GM12878 (cell line): ENCODE results near the gene PCDH1. TPM values are rescaled to one million over a fixed set of nuclear protein-coding genes. Genes with fewer than 3 reads are reported as not detected.

ENCODE experiments used
- ATAC-seq: fragments of 200-7000 bp; cut with Tn5 transposase; 3 replicates; pipeline ENCODE4 v1.9.1; 2020; ENCODE audit warnings: mild to moderate bottlenecking, moderate library complexity
- BruUV-seq: library from RNA; stranded (reverse); fragments of 400-500 nt; replicated peaks from 2 replicates; lab custom pipeline; 2021; lab: Mats Ljungman, UMichigan
- CTCF ChIA-PET: fragments of 300-600 bp; sonication (Branson Sonifier 250); formaldehyde crosslinking; extraction: SDS; loops from one replicate; lab custom pipeline; 2021; ENCODE audit warnings: inconsistent platforms; lab: Yijun Ruan, JAX
- POLR2A ChIA-PET: fragments of 350-600 bp; formaldehyde crosslinking; extraction: SDS; loops from one replicate; lab custom pipeline; 2021; ENCODE audit warnings: inconsistent platforms; lab: Charles Lee
- RAD21 ChIA-PET: fragments of 300-600 bp; sonication (Branson Sonifier 250); formaldehyde crosslinking; loops from one replicate; lab custom pipeline; 2023; ENCODE audit warnings: antibody characterized with exemption; ENCODE audit not compliant: unreplicated experiment; lab: Charles Lee
- SMC1A ChIA-PET: fragments of 300-600 bp; sonication (Branson Sonifier 250); formaldehyde crosslinking; loops from one replicate; lab custom pipeline; 2023; ENCODE audit not compliant: unreplicated experiment, uncharacterized antibody; lab: Charles Lee
- DNase-seq: peaks from one replicate; pipeline ENCODE4 v3.0.0-alpha.2; 2011; ENCODE audit warnings: low read depth, low spot score
- FAIRE-seq: peaks from 3 replicates; lab custom pipeline; 2011; peaks lifted over from hg19 to GRCh38; lab: Jason Lieb, UNC
- H2AFZ ChIP-seq: 2 replicates; pipeline ENCODE4 v1.6.0; 2011; ENCODE audit warnings: low read depth, low read length, control low read depth; ENCODE audit not compliant: control insufficient read depth
- H3K27ac ChIP-seq: 2 replicates; pipeline ENCODE4 v1.5.1; 2011; ENCODE audit warnings: control low read depth; ENCODE audit not compliant: control insufficient read depth, insufficient read depth
- H3K27me3 ChIP-seq, 2 experiments: replicated peaks in 1 of 2; 2 replicates each; pipeline versions ENCODE4 v1.6.0 to v1.6.1; 2011; ENCODE audit warnings: low read length in 1 of 2; ENCODE audit not compliant: control insufficient read depth in 2 of 2, insufficient read depth in 2 of 2
- H3K36me3 ChIP-seq, 2 experiments: 2 replicates each; pipeline ENCODE4 v1.5.1; 2011; ENCODE audit warnings: low read length in 1 of 2; ENCODE audit not compliant: control insufficient read depth in 2 of 2, insufficient read depth in 2 of 2
- H3K4me1 ChIP-seq: 2 replicates; pipeline ENCODE4 v1.6.1; 2011; ENCODE audit warnings: mild to moderate bottlenecking, low read length, moderate library complexity, mixed read lengths; ENCODE audit not compliant: control insufficient read depth, insufficient read depth
- H3K4me2 ChIP-seq: 2 replicates; pipeline ENCODE4 v1.6.0; 2011; ENCODE audit warnings: control low read depth; ENCODE audit not compliant: control insufficient read depth, insufficient read depth
- H3K4me3 ChIP-seq: fragments of 200-600 bp; sonication (generic); 2 replicates; pipeline ENCODE4 v1.5.1; 2016
- H3K79me2 ChIP-seq: 2 replicates; pipeline ENCODE4 v1.6.0; 2011; ENCODE audit warnings: low read length; ENCODE audit not compliant: control insufficient read depth, insufficient read depth
- H3K9ac ChIP-seq: 2 replicates; pipeline ENCODE4 v1.8.0; 2011; ENCODE audit warnings: low read length, control low read depth, mixed read lengths; ENCODE audit not compliant: control insufficient read depth, insufficient read depth
- H3K9me3 ChIP-seq: replicated peaks from 3 replicates; pipeline ENCODE4 v1.5.1; 2011; ENCODE audit warnings: mild to moderate bottlenecking, low read length; ENCODE audit not compliant: control insufficient read depth, insufficient read depth
- H4K20me1 ChIP-seq: 2 replicates; pipeline ENCODE4 v1.6.0; 2011; ENCODE audit not compliant: control insufficient read depth, insufficient read depth
- BACH1 ChIP-seq: fragments of 450-650 bp; IDR thresholded peaks from 2 replicates; pipeline ENCODE4 v1.6.1; 2017; ENCODE audit warnings: mild to moderate bottlenecking, borderline replicate concordance
- CEBPZ ChIP-seq: fragments of 150-350 bp; IDR thresholded peaks from 2 replicates; pipeline ENCODE4 v1.6.1; 2016; ENCODE audit warnings: low read depth, low read length
- HDGF ChIP-seq: fragments of 450-650 bp; IDR thresholded peaks from 2 replicates; pipeline ENCODE4 v1.6.1; 2016; ENCODE audit warnings: antibody characterized with exemption
- HSF1 ChIP-seq: fragments of 150-350 bp; IDR thresholded peaks from 2 replicates; pipeline ENCODE4 v1.6.1; 2014; ENCODE audit warnings: mild to moderate bottlenecking, low read depth, low read length
- PRDM15 ChIP-seq: fragments of 450-650 bp; formaldehyde crosslinking; IDR thresholded peaks from 2 replicates; pipeline ENCODE4 v1.4.0; 2020; ENCODE audit warnings: mild to moderate bottlenecking, moderate library complexity
- RELB ChIP-seq: fragments of 450-650 bp; IDR thresholded peaks from 2 replicates; pipeline ENCODE4 v1.6.1; 2017; ENCODE audit warnings: low read depth, mild to moderate bottlenecking, moderate library complexity
- YBX1 ChIP-seq: fragments of 450-650 bp; IDR thresholded peaks from 2 replicates; pipeline ENCODE4 v1.6.1; 2016; ENCODE audit warnings: antibody characterized with exemption
- WGBS: methylation state at CpG from one replicate; pipeline ENCODE4 v1.1.6; 2016; ENCODE audit warnings: low lambda C conversion rate; ENCODE audit not compliant: insufficient replicate concordance, insufficient coverage; ENCODE audit errors: missing lambda C conversion rate; 5-methylcytosine and 5-hydroxymethylcytosine counted together
- in situ Hi-C: fragments of 300-500 bp; cut with MboI; formaldehyde crosslinking; loops from 9 replicates; pipeline ENCODE4 v1.14.3; 2018; ENCODE audit warnings: mixed read lengths
- intact Hi-C: fragments of 100-400 bp; cut with micrococcal nuclease; formaldehyde crosslinking; loops from one replicate; pipeline ENCODE4 v1.14.2; 2022; ENCODE audit not compliant: unreplicated experiment
- polyA plus RNA-seq, 11 experiments: library from polyadenylated mRNA; depleted of rRNA in 4 of 11; unstranded in 6 of 11; stranded (reverse) in 5 of 11; fragments of >200 nt; fragmentation: Nextera tagmentation in 4 of 11; fragmentation: Illumina TruSeq in 1 of 11; extraction: Ambion mirVana in 4 of 11; extraction: Trizol in 1 of 11; gene quantifications; 1 replicate in 1 of 11; 2 replicates in 10 of 11; pipeline versions ENCODE4 v1.2.1 to v1.2.3, GENCODE V29; 2011 to 2016; ENCODE audit warnings: inconsistent platforms in 2 of 11, missing spikeins in 2 of 11, low read depth in 1 of 11
- total RNA-seq, 4 experiments: library from RNA; depleted of rRNA in 3 of 4; stranded (reverse); fragments of >200 nt in 3 of 4; fragmentation: Illumina TruSeq in 1 of 4; extraction: Trizol in 1 of 4; gene quantifications; 2 replicates each; pipeline versions ENCODE4 v1.2.1 to v1.2.3, GENCODE V29; 2013 to 2021

PCDH1 gene
- total and polyA plus RNA-seq, 10 of the 15 experiments (the other 5 are each of a cell fraction or from before 2014, with no cell fraction given), result 0.07 to 0.36 (median 0.16) TPM; not detected in 7

GRCh38 chr5:141866096-141866495 lies 12.1 kb downstream of the PCDH1 start:
- no peaks in the 10 kb centered on the region for H3K79me2 ChIP-seq
- SMC1A ChIA-PET, result no interaction called here
- 55% methylated on average over 13 of the region's 13 CpGs for WGBS
- ATAC-seq, result no peak
- POLR2A ChIA-PET, result no interaction called here
- DNase-seq, result no peak
- no peak overlapping the region for H3K27ac ChIP-seq
- no peak overlapping the region for H2AFZ ChIP-seq
- H3K4me3 ChIP-seq, result no peak overlapping the region
- H3K27me3 ChIP-seq, result peaks cover 0 to 11% of the 10 kb centered on the region in 2 experiments; a peak in 2 of 4 replicates
- no peaks in the 10 kb centered on the region for H3K4me1 ChIP-seq
- H4K20me1 ChIP-seq, result no peaks in the 10 kb centered on the region
- TF ChIP-seq HSF1 (no peak), CEBPZ (no peak), PRDM15 (CRISPR knock-in tag) (no peak), RELB (no peak), HDGF (no peak), BACH1 (no peak), YBX1 (no peak)
- intact Hi-C loops, result no loop called here
- in situ Hi-C loops, result no loop called here
- CTCF ChIA-PET, result interaction anchor here (0.8 kb wide), 1 partner anchor 13 kb away, joined by 3 read pairs; no protein-coding TSS in a partner anchor
- H3K9me3 ChIP-seq, result no peaks in the 10 kb centered on the region
- RAD21 ChIA-PET, result no interaction called here
- no TSS peak for BruUV-seq
- no peak overlapping the region for H3K4me2 ChIP-seq
- no peaks in the 10 kb centered on the region for H3K36me3 ChIP-seq
- no peak for FAIRE-seq
- H3K9ac ChIP-seq, result no peak overlapping the region
